SK-N-SH (cell line): Measurements from ENCODE around the gene SLC16A5. TPM values are rescaled to one million over a fixed set of nuclear protein-coding genes. Genes with fewer than 3 reads are reported as not detected.

Experiments
- CTCF ChIA-PET: fragments of 300-600, 350-600 bp; formaldehyde crosslinking; extraction: SDS; loops from one replicate; lab custom pipeline; 2021; lab: Yijun Ruan, JAX
- POLR2A ChIA-PET: fragments of 350-600 bp; sonication (Branson Sonifier 250); formaldehyde crosslinking; extraction: SDS; loops from one replicate; lab custom pipeline; 2020; ENCODE audit warnings: antibody characterized with exemption, inconsistent platforms; lab: Yijun Ruan, JAX
- DNase-seq: peaks from one replicate; pipeline ENCODE4 v3.0.0; 2012
- H2AFZ ChIP-seq: fragments of 200-600 bp; sonication (generic); 2 replicates; pipeline ENCODE4 v1.8.1; 2016; ENCODE audit warnings: antibody characterized with exemption, mild to moderate bottlenecking, low read depth
- H3F3A ChIP-seq: fragments of 200-600 bp; sonication (generic); replicated peaks from 2 replicates; pipeline ENCODE3; 2016; ENCODE audit warnings: antibody characterized with exemption, mild to moderate bottlenecking; ENCODE audit not compliant: insufficient read depth
- H3K27ac ChIP-seq, 2 experiments: fragments of 200-500 bp in 1 of 2; fragments of 200-600 bp in 1 of 2; sonication (Bioruptor generic) in 1 of 2; sonication (generic), shearing (Covaris generic) in 1 of 2; 2 replicates each; pipeline versions ENCODE4 v1.5.1 to v1.6.1; 2014 to 2016; ENCODE audit warnings: low read depth in 2 of 2, inconsistent platforms in 1 of 2, low read length in 1 of 2, mild to moderate bottlenecking in 1 of 2, mixed read lengths in 1 of 2
- H3K27me3 ChIP-seq: fragments of 200-600 bp; sonication (generic), shearing (Covaris generic); 2 replicates; pipeline ENCODE4 v1.6.1; 2016; ENCODE audit warnings: mixed run types; ENCODE audit not compliant: insufficient read depth
- H3K36me3 ChIP-seq, 2 experiments: fragments of 200-500 bp in 1 of 2; fragments of 200-600 bp in 1 of 2; sonication (Bioruptor generic) in 1 of 2; sonication (generic) in 1 of 2; replicated peaks in 1 of 2; 2 replicates each; pipeline versions ENCODE3 to v1.5.1; 2014 to 2016; ENCODE audit warnings: low read length in 1 of 2, mild to moderate bottlenecking in 1 of 2; ENCODE audit not compliant: insufficient read depth in 2 of 2, control insufficient read depth in 1 of 2
- H3K4me1 ChIP-seq, 2 experiments: fragments of 200-500 bp in 1 of 2; fragments of 200-600 bp in 1 of 2; sonication (Bioruptor generic) in 1 of 2; sonication (generic), shearing (Covaris generic) in 1 of 2; 2 replicates each; pipeline versions ENCODE4 v1.5.1 to v1.6.1; 2014 to 2016; ENCODE audit warnings: low read depth in 1 of 2, low read length in 1 of 2, mixed run types in 1 of 2; ENCODE audit not compliant: insufficient read depth in 2 of 2, control insufficient read depth in 1 of 2
- H3K4me2 ChIP-seq: fragments of 200-600 bp; sonication (generic), shearing (Covaris generic); 2 replicates; pipeline ENCODE4 v1.6.1; 2017; ENCODE audit warnings: mixed run types
- H3K4me3 ChIP-seq, 2 experiments: fragments of 200-500 bp in 1 of 2; fragments of 200-600 bp in 1 of 2; sonication (Bioruptor generic) in 1 of 2; sonication (generic), shearing (Covaris generic) in 1 of 2; 2 replicates each; pipeline versions ENCODE4 v1.5.1 to v1.8.1; 2014 to 2016; ENCODE audit warnings: low read depth in 2 of 2, inconsistent platforms in 1 of 2, low read length in 1 of 2, mild to moderate bottlenecking in 1 of 2, mixed read lengths in 1 of 2, moderate library complexity in 1 of 2
- H3K79me2 ChIP-seq: fragments of 200-600 bp; sonication (generic); 2 replicates; pipeline ENCODE4 v1.8.1; 2017; ENCODE audit warnings: mild to moderate bottlenecking; ENCODE audit not compliant: insufficient read depth
- H3K9ac ChIP-seq: fragments of 200-600 bp; sonication (generic); 2 replicates; pipeline ENCODE4 v1.6.1; 2017; ENCODE audit warnings: mixed run types
- H3K9me2 ChIP-seq: fragments of 200-600 bp; sonication (generic); 2 replicates; pipeline ENCODE4 v1.6.1; 2017; ENCODE audit warnings: mixed run types
- H3K9me3 ChIP-seq: fragments of 200-600 bp; sonication (generic); 2 replicates; pipeline ENCODE4 v1.6.1; 2017; ENCODE audit warnings: mixed run types, mild to moderate bottlenecking, moderate library complexity
- H4K20me1 ChIP-seq: fragments of 200-600 bp; sonication (generic); 2 replicates; pipeline ENCODE4 v1.6.1; 2017; ENCODE audit warnings: mild to moderate bottlenecking, mixed run types; ENCODE audit not compliant: insufficient read depth
- CHD2 ChIP-seq: fragments of 150-350 bp; IDR thresholded peaks from 2 replicates; pipeline ENCODE4 v1.6.1; 2018; ENCODE audit warnings: low read length; ENCODE audit not compliant: partially characterized antibody
- CTCF ChIP-seq: fragments of 200-600 bp; sonication (generic); IDR thresholded peaks from 2 replicates; pipeline ENCODE4 v1.6.1; 2017; ENCODE audit warnings: antibody characterized with exemption, mild to moderate bottlenecking, moderate library complexity
- ELF1 ChIP-seq: IDR thresholded peaks from 2 replicates; pipeline ENCODE4 v1.4.0; 2012
- EP300 ChIP-seq, 2 experiments: IDR thresholded peaks; 2 replicates each; pipeline versions ENCODE4 v1.4.0 to v1.6.1; 2012; ENCODE audit warnings: borderline replicate concordance in 1 of 2, low read depth in 1 of 2, low read length in 1 of 2
- FOXJ3 ChIP-seq: sonication (generic); formaldehyde crosslinking; IDR thresholded peaks from 2 replicates; pipeline ENCODE4 v1.5.1; 2020; ENCODE audit warnings: mild to moderate bottlenecking, missing genetic modification reagents
- FOXM1 ChIP-seq: IDR thresholded peaks from 2 replicates; pipeline ENCODE4 v1.4.0; 2012; ENCODE audit warnings: low read depth, mild to moderate bottlenecking
- GABPA ChIP-seq: IDR thresholded peaks from 2 replicates; pipeline ENCODE4 v1.4.0; 2012; ENCODE audit warnings: low read depth, mild to moderate bottlenecking
- JUND ChIP-seq: IDR thresholded peaks from 2 replicates; pipeline ENCODE4 v1.4.0; 2012
- MAX ChIP-seq: IDR thresholded peaks from 2 replicates; pipeline ENCODE4 v1.4.0; 2012; ENCODE audit warnings: low read depth
- MXI1 ChIP-seq: IDR thresholded peaks from 2 replicates; pipeline ENCODE4 v1.6.1; 2012; ENCODE audit warnings: mild to moderate bottlenecking, low read depth, low read length, improper control_type of control experiment
- NFIC ChIP-seq: IDR thresholded peaks from 2 replicates; pipeline ENCODE4 v1.4.0; 2012; ENCODE audit warnings: borderline replicate concordance
- NRF1 ChIP-seq: IDR thresholded peaks from 2 replicates; pipeline ENCODE4 v1.6.1; 2012; ENCODE audit warnings: low read depth, mild to moderate bottlenecking, low read length
- PBX3 ChIP-seq: IDR thresholded peaks from 2 replicates; pipeline ENCODE4; 2012
- RCOR1 ChIP-seq: fragments of 150-350 bp; IDR thresholded peaks from 2 replicates; pipeline ENCODE4 v1.6.1; 2017; ENCODE audit warnings: antibody characterized with exemption, low read length
- RXRA ChIP-seq: IDR thresholded peaks from 2 replicates; pipeline ENCODE4 v1.4.0; 2012; ENCODE audit warnings: low read depth, mild to moderate bottlenecking, borderline replicate concordance
- TEAD4 ChIP-seq: IDR thresholded peaks from 2 replicates; pipeline ENCODE4 v1.4.0; 2012; ENCODE audit warnings: mild to moderate bottlenecking, borderline replicate concordance; ENCODE audit not compliant: insufficient read depth
- USF2 ChIP-seq: fragments of 150-350 bp; IDR thresholded peaks from 2 replicates; pipeline ENCODE4 v1.6.1; 2017; ENCODE audit warnings: antibody characterized with exemption, low read length, low read depth, borderline replicate concordance
- YY1 ChIP-seq: IDR thresholded peaks from 2 replicates; pipeline ENCODE4 v1.4.0; 2012; ENCODE audit warnings: low read depth, mild to moderate bottlenecking
- ZBTB33 ChIP-seq: IDR thresholded peaks from 2 replicates; pipeline ENCODE4 v1.4.0; 2012; ENCODE audit warnings: low read depth, borderline replicate concordance
- WGBS: methylation state at CpG from one replicate; pipeline ENCODE4 v1.1.6; 2017; ENCODE audit warnings: low lambda C conversion rate; 5-methylcytosine and 5-hydroxymethylcytosine counted together
- polyA plus RNA-seq, 3 experiments: library from polyadenylated mRNA; depleted of rRNA; stranded (reverse); fragments of >200 nt; gene quantifications; 2 replicates each; pipeline ENCODE4 v1.2.3, GENCODE V29; 2012

Gene SLC16A5
- polyA plus RNA-seq, 1 of the 3 experiments (the other 2 are of a cell fraction), result 0.03 TPM

GRCh38 chr17:75093548-75094158 is 5.9 kb downstream of the SLC16A5 start:
- Histone ChIP-seq H2AFZ (no peak overlapping the region), H4K20me1 (no peaks in the 10 kb centered on the region), H3K9ac (no peak overlapping the region), H3K9me2 (no peaks in the 10 kb centered on the region), H3K4me2 (no peak overlapping the region), H3K9me3 (no peaks in the 10 kb centered on the region), H3K4me3 (no peak overlapping the region), H3K27ac (no peak overlapping the region), H3F3A (peaks cover 2% of the 10 kb centered on the region), H3K79me2 (no peaks in the 10 kb centered on the region), H3K36me3 (no peaks in the 10 kb centered on the region), H3K4me1 (peaks cover 0 to 5% of the 10 kb centered on the region in 2 experiments; a peak in 1 of 4 replicates), H3K27me3 (no peaks in the 10 kb centered on the region)
- POLR2A ChIA-PET, result no interaction called here
- WGBS, result 90% methylated on average over 17 of the region's 18 CpGs
- no peak for TF ChIP-seq FOXM1
- TF ChIP-seq FOXJ3 (CRISPR knock-in tag), result no peak
- TF ChIP-seq JUND, result no peak
- DNase-seq, result no peak
- CTCF ChIA-PET, result interaction anchor here (0.7 to 3.0 kb wide), 4 partner anchors 10 to 21 kb away, joined by 3 to 43 read pairs (median 6); no protein-coding TSS in a partner anchor

GRCh38 chr17:75094871-75095399 is 7.2 kb downstream of the SLC16A5 start:
- peak; percentile 57 for DNase-seq
- Histone ChIP-seq H3K9me3 (no peaks in the 10 kb centered on the region), H3K27me3 (no peaks in the 10 kb centered on the region), H3F3A (peaks cover 2% of the 10 kb centered on the region), H3K36me3 (no peaks in the 10 kb centered on the region), H3K4me1 (peaks cover 0 to 5% of the 10 kb centered on the region in 2 experiments; a peak in 1 of 4 replicates), H3K27ac (no peak overlapping the region), H3K4me3 (no peak overlapping the region), H3K9me2 (no peaks in the 10 kb centered on the region), H3K79me2 (no peaks in the 10 kb centered on the region), H3K9ac (no peak overlapping the region), H2AFZ (no peak overlapping the region), H3K4me2 (no peak overlapping the region), H4K20me1 (no peaks in the 10 kb centered on the region)
- CTCF ChIA-PET, result interaction anchor here (0.7 to 3.0 kb wide), 6 partner anchors 11 to 133 kb away, joined by 3 to 43 read pairs (median 5); partner anchors contain the start of gene NT5C
- POLR2A ChIA-PET, result interaction anchor here (0.5 kb wide), 1 partner anchor 82 kb away, joined by 3 read pairs; no protein-coding TSS in a partner anchor
- TF ChIP-seq CTCF (no peak), JUND (no peak), USF2 (no peak), EP300 (IDR thresholded peaks at IDR 0.05; ENCODE audit: borderline replicate concordance in 1 of 2, low read depth in 1 of 2, low read length in 1 of 2) (no peak), MXI1 (no peak), RXRA (no peak), PBX3 (no peak), NFIC (no peak), FOXM1 (no peak), MAX (no peak), NRF1 (no peak), YY1 (no peak), CHD2 (no peak), ELF1 (no peak), TEAD4 (no peak), RCOR1 (no peak), ZBTB33 (no peak), GABPA (no peak)
- WGBS, result 76% methylated on average over 15 of the region's 16 CpGs
